DOHH2 (cell line): ENCODE measurements around the gene YBEY.

Source experiments
- H3F3A ChIP-seq: fragments of 200-600 bp; sonication (generic), shearing (Covaris generic); 2 replicates; pipeline ENCODE4 v1.6.0; 2016; ENCODE audit warnings: antibody characterized with exemption, mild to moderate bottlenecking; ENCODE audit not compliant: control insufficient read depth, insufficient read depth
- H3K27ac ChIP-seq: fragments of 200-600 bp; sonication (generic); 2 replicates; pipeline ENCODE4 v1.5.1; 2014; ENCODE audit warnings: low read depth, mild to moderate bottlenecking, low read length, moderate library complexity
- H3K27me3 ChIP-seq: fragments of 200-600 bp; sonication (generic); 2 replicates; pipeline ENCODE4 v1.6.1; 2014; ENCODE audit warnings: mild to moderate bottlenecking, low read length, mixed read lengths; ENCODE audit not compliant: control insufficient read depth
- H3K36me3 ChIP-seq: fragments of 200-600 bp; sonication (generic); 2 replicates; pipeline ENCODE4 v1.6.1; 2014; ENCODE audit warnings: mild to moderate bottlenecking, low read length, moderate library complexity, mixed read lengths; ENCODE audit not compliant: control insufficient read depth
- H3K4me1 ChIP-seq: fragments of 200-600 bp; sonication (generic); 2 replicates; pipeline ENCODE4 v1.6.1; 2014; ENCODE audit warnings: mild to moderate bottlenecking, low read length, mixed read lengths; ENCODE audit not compliant: control insufficient read depth
- H3K4me2 ChIP-seq: fragments of 200-600 bp; sonication (generic); 2 replicates; pipeline ENCODE4 v1.6.0; 2014; ENCODE audit warnings: mild to moderate bottlenecking, low read length, moderate library complexity
- H3K4me3 ChIP-seq: fragments of 200-600 bp; sonication (generic); 2 replicates; pipeline ENCODE4 v1.5.1; 2014; ENCODE audit warnings: mild to moderate bottlenecking, low read length, mixed read lengths
- H3K79me2 ChIP-seq: fragments of 200-600 bp; sonication (generic); 2 replicates; pipeline ENCODE4 v1.6.1; 2014; ENCODE audit warnings: mild to moderate bottlenecking, low read length, mixed read lengths; ENCODE audit not compliant: control insufficient read depth
- H3K9me2 ChIP-seq: fragments of 200-600 bp; sonication (generic); replicated peaks from 2 replicates; pipeline ENCODE4 v1.6.1; 2014; ENCODE audit warnings: mild to moderate bottlenecking, low read length, mixed read lengths; ENCODE audit not compliant: control insufficient read depth
- H3K9me3 ChIP-seq: fragments of 200-600 bp; sonication (generic); 2 replicates; pipeline ENCODE4 v1.6.1; 2014; ENCODE audit warnings: antibody characterized with exemption, low read length, mixed read lengths; ENCODE audit not compliant: control insufficient read depth, insufficient read depth
- H4K20me1 ChIP-seq: fragments of 200-600 bp; sonication (generic); 2 replicates; pipeline ENCODE4 v1.6.0; 2014; ENCODE audit warnings: low read depth, mild to moderate bottlenecking, antibody characterized with exemption, low read length, moderate library complexity; ENCODE audit not compliant: control insufficient read depth, insufficient read depth
- CTCF ChIP-seq: fragments of 200-600 bp; sonication (generic); IDR thresholded peaks from one replicate; pipeline ENCODE4 v1.5.1; 2014; ENCODE audit warnings: antibody characterized with exemption, mild to moderate bottlenecking, low read depth, low read length; ENCODE audit not compliant: poor library complexity, severe bottlenecking
- EZH2phosphoT487 ChIP-seq: fragments of 200-600 bp; sonication (generic); IDR thresholded peaks from 2 replicates; pipeline ENCODE4 v1.6.1; 2017; ENCODE audit warnings: borderline replicate concordance, mild to moderate bottlenecking, antibody characterized with exemption, low read length, moderate library complexity, mixed read lengths

Gene YBEY

GRCh38 chr21:46243325-46243724, 42.8 kb upstream of the YBEY start:
- Histone ChIP-seq H3K4me2 (no peak overlapping the region), H4K20me1 (no peaks in the 10 kb centered on the region), H3K79me2 (no peaks in the 10 kb centered on the region), H3K9me2 (no peaks in the 10 kb centered on the region), H3K4me1 (peaks cover 6% of the 10 kb centered on the region), H3K27me3 (no peaks in the 10 kb centered on the region), H3K9me3 (no peaks in the 10 kb centered on the region), H3K36me3 (peaks cover 96% of the 10 kb centered on the region), H3K27ac (no peak overlapping the region), H3F3A (0 out of 2 replicates have a peak, but pooled peaks cover 3% of the 10 kb centered on the region), H3K4me3 (no peak overlapping the region)
- no peak for TF ChIP-seq EZH2phosphoT487

- no peaks in the 10 kb centered on the region for H3K27me3 ChIP-seq
- H3K4me2 ChIP-seq = no peak overlapping the region
- H3K4me3 ChIP-seq = no peak overlapping the region
- H3K36me3 ChIP-seq = peaks cover 96% of the 10 kb centered on the region
- no peaks in the 10 kb centered on the region for H3K9me3 ChIP-seq
- H3K4me1 ChIP-seq = peaks cover 8% of the 10 kb centered on the region
- H3K9me2 ChIP-seq = no peaks in the 10 kb centered on the region
- TF ChIP-seq EZH2phosphoT487 = no peak
- TF ChIP-seq CTCF = no peak
- H3K27ac ChIP-seq = no peak overlapping the region
- no peaks in the 10 kb centered on the region for H4K20me1 ChIP-seq
- 0 out of 2 replicates have a peak, but pooled peaks cover 3% of the 10 kb centered on the region for H3F3A ChIP-seq
- no peaks in the 10 kb centered on the region for H3K79me2 ChIP-seq
These were observed 42.2 kb upstream of the YBEY start for GRCh38 chr21:46243960-46244361.

- Histone ChIP-seq H3K4me2 (no peak overlapping the region), H3K79me2 (no peaks in the 10 kb centered on the region; the same call in 1 of the 2 replicates), H3K9me3 (no peaks in the 10 kb centered on the region), H4K20me1 (no peaks in the 10 kb centered on the region), H3K4me3 (no peak overlapping the region), H3K9me2 (no peaks in the 10 kb centered on the region), H3K36me3 (peaks cover 95% of the 10 kb centered on the region), H3K27me3 (no peaks in the 10 kb centered on the region), H3K4me1 (peaks cover 8% of the 10 kb centered on the region), H3K27ac (no peak overlapping the region), H3F3A (0 out of 2 replicates have a peak, but pooled peaks cover 3% of the 10 kb centered on the region)
- TF ChIP-seq CTCF = no peak
- TF ChIP-seq EZH2phosphoT487 = no peak
These were observed 41.5 kb upstream of the YBEY start for GRCh38 chr21:46244602-46245001.

GRCh38 chr21:46245213-46245915, 40.8 kb upstream of the YBEY start:
- H3K36me3 ChIP-seq = peaks cover 95% of the 10 kb centered on the region

More at GRCh38 chr21:46245213-46245915, 40.8 kb upstream of the YBEY start:
- Histone ChIP-seq H3K79me2 (no peaks in the 10 kb centered on the region; the same call in 1 of the 2 replicates), H3F3A (0 out of 2 replicates have a peak, but pooled peaks cover 3% of the 10 kb centered on the region), H3K9me2 (no peaks in the 10 kb centered on the region), H3K4me3 (no peak overlapping the region), H4K20me1 (no peaks in the 10 kb centered on the region), H3K27me3 (no peaks in the 10 kb centered on the region), H3K4me2 (no peak overlapping the region), H3K4me1 (peaks cover 16% of the 10 kb centered on the region), H3K27ac (no peak overlapping the region), H3K9me3 (no peaks in the 10 kb centered on the region)
- TF ChIP-seq EZH2phosphoT487 (no peak), CTCF (no peak)
